HG03520 (cell line): ENCODE measurements around the gene ZP1.

Experiments
- ATAC-seq: cut with Tn5 transposase; IDR thresholded peaks from one replicate; pipeline ENCODE4 v1.9.1; 2021; ENCODE audit warnings: mild to moderate bottlenecking, moderate library complexity; ENCODE audit not compliant: unreplicated experiment

ZP1 gene

GRCh38 chr11:60873533-60873932, 6.2 kb downstream of the ZP1 start:
- no peak for ATAC-seq

- no peak for ATAC-seq
These were observed 7.4 kb downstream of the ZP1 start for GRCh38 chr11:60874421-60875365.

DNA sequence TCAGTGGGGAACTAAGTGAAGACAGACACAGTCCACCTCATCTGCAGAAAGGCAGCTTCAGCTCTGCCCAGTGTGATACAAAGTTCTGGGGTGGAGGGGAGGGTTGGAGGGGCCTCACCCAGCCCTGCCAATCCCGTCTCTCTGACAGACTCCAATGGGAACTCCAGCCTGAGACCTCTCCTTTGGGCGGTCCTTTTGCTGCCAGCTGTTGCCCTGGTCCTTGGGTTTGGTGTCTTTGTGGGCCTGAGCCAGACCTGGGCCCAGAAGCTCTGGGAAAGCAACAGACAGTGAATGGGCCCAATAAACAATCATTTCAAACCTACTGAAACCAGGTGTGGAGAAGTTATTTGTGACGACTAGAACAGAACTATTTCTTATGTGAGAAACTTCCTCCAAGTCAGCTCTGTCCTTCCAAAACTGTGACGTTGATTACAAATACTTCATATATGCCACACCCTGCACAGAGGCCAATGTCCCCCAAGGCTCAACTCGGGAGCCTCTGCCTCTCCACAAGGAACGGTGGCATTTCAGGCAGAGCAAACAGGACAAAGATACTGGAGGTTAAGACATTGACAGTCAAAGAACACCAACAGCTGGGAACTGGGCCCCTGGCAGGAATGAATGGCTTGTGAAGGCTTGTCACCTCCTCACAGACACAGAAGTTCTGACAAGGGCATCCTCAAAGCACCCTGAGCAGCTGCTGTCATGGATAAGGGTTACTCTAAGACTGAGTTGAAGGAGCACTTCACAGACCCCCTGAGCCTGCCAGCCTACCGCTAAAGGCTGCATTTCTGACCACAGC, 8.2 kb downstream of the ZP1 start:
- ATAC-seq: no peak

DNA sequence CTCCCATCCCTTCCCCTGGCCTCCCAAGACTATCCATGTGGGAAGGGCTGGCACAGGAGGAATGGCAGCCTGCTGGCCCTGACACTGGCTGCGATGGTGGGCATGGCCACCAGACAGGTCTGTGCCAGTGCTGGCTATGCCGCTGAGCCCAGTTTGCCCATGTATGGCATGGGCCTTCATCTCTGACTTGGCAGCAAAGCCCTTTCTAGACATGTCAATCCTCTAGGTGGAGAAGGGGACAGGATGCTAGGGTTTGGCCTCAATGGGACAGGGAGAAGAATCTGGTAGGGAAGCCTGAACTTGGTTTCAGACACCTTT, 8.8 kb downstream of the ZP1 start:
- no peak for ATAC-seq

DNA sequence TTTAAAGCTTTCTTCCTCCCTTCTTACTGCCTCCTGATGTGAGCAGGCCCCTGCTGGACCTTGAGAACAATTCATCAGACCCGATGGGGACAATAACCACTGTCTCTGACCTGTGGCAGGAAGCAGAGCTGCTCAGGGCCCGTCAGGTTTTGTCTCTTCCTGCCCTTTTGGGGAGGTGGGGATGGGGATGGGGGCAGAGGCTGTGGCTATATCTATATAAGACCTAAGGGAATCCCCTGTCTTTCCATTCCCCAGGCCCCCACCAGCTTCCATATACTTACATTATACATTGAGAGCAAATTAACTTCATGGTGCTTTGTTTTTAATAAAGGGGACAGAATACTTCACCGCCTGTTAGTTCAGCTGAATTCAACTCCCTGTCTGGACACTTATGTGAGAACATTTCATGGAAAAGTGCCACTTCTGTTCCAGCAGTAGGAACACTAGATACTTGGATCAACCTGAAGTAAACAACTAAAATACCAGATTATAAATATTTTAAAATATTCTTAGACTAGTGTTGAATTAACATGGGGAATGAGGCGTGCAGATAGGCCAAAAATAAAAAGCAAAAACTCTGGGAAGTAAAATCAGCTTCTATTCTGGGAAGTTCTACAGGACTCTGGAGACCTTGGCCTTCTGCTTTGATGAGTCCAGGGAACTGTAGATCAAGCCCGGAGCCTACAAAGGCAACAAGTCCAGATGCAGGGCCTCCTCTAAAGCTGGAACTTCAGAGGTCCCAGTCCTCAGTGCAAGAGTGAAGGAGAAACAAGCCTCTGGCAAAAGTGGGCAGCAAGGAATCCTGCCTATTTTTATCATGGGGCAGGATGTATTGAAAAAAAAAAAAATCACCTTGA, 11.1 kb downstream of the ZP1 start:
- no peak for ATAC-seq

DNA sequence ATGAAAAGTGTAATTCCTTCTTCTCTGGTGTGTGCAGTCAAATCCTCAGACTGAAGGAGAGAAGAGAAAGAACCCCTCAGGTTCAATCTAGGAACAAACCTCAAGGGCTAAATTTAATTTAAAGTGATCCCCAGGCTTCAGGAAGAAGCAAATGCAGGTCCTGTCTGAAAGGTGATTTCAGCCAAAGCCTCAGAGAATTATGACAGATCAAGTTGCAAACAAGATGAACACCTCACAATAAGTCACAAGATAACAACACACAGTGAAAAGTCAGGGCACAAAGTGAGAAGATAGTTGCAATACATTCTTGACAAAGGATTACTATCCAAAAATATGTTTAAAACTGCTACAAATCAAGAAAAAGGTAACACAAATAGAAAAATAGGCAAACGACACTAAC, 11.8 kb downstream of the ZP1 start:
- ATAC-seq: no peak

GRCh38 chr11:60879971-60880588, 12.7 kb downstream of the ZP1 start:
- ATAC-seq: no peak

- no peak for ATAC-seq
These were observed 13.4 kb downstream of the ZP1 start for GRCh38 chr11:60880643-60881282.

GRCh38 chr11:60887556-60887955, 20.2 kb downstream of the ZP1 start:
- no peak for ATAC-seq

DNA sequence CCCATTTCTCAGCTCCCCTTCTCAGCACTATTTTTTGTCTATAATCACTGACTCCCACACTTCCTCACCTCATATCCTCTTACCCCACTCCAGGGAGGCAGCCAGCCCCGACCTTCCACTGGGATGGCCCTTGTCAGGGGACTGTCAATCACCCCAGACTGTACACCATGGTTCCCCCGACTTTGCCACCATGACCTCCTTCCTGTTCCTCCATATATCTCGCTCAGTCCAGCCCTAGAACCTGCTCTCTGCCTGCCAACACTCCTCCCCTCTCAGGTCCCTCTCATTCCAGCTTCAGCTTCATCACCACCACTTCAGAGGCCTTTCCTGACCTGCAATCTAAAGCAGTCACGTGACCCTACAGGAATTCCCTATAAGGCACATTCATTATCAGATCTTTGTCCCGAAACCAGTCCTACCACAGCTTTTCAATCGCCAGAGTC, 22.5 kb downstream of the ZP1 start:
- no peak for ATAC-seq

- ATAC-seq: no peak
These were observed 23.4 kb downstream of the ZP1 start for GRCh38 chr11:60890696-60891095.

DNA sequence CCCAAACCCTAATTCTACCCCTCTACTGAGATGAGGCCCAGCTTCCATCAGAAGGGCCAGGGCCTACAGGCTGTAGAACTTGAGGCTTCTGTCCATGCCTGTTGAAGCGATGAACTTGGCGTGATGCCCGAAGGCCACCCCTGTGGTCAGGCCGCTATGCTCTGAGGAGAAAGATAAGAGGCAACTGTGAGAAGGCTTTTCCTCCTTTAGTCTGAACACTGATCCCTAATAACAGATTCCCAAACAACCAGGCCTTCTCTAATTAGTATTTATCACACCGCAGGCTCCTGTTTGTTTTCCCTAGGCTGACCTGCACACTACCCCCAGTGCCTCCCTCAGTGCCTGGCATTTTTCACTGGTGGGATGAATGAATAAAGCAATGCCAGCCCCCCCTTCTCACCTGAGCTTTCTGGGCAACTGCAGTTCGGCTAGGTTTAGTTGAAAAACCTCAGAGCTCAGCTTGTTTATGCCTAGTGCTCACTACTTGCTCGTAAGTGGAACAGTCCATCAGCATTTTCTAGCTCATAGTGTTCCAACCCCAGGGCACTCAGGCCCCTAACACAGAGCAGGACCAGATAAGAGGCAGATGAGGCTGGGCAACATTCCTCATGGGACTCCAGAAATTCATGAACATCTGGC, 23.9 kb downstream of the ZP1 start:
- ATAC-seq: no peak

DNA sequence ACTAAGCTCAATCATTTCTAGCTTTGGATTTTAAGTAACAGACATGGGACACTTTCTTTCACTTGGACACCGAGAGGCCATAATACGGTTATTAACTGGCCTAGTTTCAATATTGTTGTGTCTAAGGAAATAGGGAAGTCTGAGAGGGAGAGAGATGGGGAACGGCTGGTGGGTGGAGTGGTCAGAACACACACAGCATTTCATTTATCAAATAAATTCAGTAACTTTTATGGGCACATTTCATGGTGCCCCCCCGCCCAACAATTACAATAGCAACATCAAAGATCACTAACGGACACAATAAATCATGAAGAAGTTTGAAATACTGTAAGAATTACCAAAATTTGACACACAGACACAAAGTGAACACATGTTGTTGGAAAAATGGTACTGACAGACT, 28.3 kb downstream of the ZP1 start:
- no peak for ATAC-seq

- no peak for ATAC-seq
These were observed 30.2 kb downstream of the ZP1 start for GRCh38 chr11:60897496-60897895.

DNA sequence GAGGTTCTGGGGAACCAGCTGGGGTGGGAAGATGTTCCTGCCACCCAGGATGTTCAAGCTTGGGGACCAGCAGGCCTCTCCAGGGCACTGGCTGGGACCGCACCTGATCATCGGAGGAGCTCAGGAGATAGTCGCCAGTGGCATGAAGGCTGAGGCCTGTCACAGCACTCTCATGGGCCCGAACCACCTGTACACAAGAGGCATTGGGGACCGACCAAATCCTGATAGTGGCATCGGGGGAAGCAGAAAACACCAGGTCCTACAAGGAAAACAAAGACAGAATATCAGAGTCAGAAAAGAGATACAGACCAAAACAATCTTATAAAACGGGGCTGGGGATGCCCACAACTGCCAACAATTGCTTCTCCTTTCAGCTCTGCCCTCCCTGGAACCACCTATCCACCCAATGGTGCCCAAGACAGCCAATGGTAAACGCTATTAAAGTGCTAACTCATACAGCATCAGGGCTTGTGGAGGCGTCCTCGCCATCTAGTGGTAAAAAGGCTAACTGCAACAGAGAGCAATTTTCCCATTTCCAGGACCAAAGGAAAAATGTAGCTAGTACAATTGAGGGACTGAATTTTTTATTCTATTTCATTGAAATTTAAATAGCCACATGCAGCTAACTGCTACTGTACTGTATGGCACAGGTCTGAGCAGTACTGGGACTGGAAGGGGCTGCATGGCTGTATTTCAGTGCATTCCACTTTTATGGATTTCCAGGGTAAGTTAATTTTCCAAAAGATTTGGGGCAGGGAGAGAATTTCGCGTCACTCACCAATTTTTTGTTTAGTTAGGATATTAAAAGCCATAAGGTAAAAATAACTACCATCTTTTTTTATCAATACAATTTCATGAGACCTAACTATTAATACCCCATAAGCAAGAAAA, 31.9 kb downstream of the ZP1 start:
- ATAC-seq: no peak

DNA sequence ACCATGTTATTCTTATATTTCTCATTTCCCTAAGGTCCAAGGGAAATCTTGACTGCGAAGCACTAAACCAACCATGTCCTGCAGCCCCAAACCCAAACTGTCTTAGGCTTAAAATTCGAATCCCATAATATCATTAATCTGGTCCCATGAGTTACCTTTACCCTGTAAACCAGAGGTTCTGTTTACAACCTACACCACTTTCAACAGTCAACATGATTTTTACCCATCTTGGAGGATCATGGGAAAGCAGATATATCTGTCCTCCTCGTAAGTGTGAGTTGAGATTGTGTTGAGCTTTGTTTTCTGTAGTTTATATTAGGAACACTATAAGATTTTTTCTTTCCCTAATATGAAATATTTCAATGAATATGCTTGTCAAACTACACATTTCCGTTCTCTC, 32.6 kb downstream of the ZP1 start:
- ATAC-seq: no peak

- no peak for ATAC-seq
These were observed 33.5 kb downstream of the ZP1 start for GRCh38 chr11:60900673-60901404.

GRCh38 chr11:60902625-60903024, 35.3 kb downstream of the ZP1 start:
- ATAC-seq: no peak
